ENCODE measurements around the gene ASPDH.

Gene ASPDH

GRCh38 chr19:50496189-50497021, 17.3 kb downstream of the ASPDH start:
- no peak for DNase-seq (ENCODE audit: low read depth)
- H3K4me3 ChIP-seq (ENCODE audit: low read depth, low read length): no peak overlapping the region
- TF ChIP-seq, protein P1, sequence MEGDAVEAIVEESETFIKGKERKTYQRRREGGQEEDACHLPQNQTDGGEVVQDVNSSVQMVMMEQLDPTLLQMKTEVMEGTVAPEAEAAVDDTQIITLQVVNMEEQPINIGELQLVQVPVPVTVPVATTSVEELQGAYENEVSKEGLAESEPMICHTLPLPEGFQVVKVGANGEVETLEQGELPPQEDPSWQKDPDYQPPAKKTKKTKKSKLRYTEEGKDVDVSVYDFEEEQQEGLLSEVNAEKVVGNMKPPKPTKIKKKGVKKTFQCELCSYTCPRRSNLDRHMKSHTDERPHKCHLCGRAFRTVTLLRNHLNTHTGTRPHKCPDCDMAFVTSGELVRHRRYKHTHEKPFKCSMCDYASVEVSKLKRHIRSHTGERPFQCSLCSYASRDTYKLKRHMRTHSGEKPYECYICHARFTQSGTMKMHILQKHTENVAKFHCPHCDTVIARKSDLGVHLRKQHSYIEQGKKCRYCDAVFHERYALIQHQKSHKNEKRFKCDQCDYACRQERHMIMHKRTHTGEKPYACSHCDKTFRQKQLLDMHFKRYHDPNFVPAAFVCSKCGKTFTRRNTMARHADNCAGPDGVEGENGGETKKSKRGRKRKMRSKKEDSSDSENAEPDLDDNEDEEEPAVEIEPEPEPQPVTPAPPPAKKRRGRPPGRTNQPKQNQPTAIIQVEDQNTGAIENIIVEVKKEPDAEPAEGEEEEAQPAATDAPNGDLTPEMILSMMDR (IDR thresholded peaks at IDR 0.05; ENCODE audit: low read depth, low read length, missing control alignments): no peak

GRCh38 chr19:50495020-50495531, 18.6 kb downstream of the ASPDH start:
- TF ChIP-seq, protein P1 (IDR thresholded peaks at IDR 0.05; ENCODE audit: low read depth, low read length, missing control alignments): no peak
- DNase-seq (ENCODE audit: low read depth): no peak
- no peak overlapping the region for H3K4me3 ChIP-seq (ENCODE audit: low read depth, low read length)

- TF ChIP-seq, protein P1 (IDR thresholded peaks at IDR 0.05; ENCODE audit: low read depth, low read length, missing control alignments): no peak
- H3K4me3 ChIP-seq (ENCODE audit: low read depth, low read length): no peak overlapping the region
- no peak for DNase-seq (ENCODE audit: low read depth)
Measured at GRCh38 chr19:50494186-50495019, 19.3 kb downstream of the ASPDH start.

DNA sequence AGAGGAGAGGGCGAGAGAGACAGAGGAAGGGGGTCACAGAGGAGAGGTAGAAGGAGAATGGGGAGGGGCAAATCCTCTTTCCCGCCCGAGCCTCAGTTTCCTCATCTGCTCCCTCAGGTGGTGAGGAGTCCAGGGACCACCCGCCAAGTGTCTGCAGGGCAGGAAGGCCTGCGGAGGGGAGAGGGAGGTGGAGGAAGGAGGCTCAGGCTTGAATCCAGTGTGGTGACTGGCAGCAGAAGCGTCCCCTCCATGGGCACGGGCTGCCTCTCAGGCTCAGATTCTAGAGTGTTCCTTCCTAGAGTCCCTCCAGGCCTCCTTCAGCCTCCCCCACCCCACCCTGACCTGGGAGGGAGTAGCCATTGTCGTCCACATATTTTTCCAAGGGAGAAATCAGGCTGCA, 20.5 kb downstream of the ASPDH start:
- no peak for DNase-seq (ENCODE audit: low read depth)
- TF ChIP-seq, protein P1 (IDR thresholded peaks at IDR 0.05; ENCODE audit: low read depth, low read length, missing control alignments): no peak
- H3K4me3 ChIP-seq (ENCODE audit: low read depth, low read length): no peak overlapping the region

DNA sequence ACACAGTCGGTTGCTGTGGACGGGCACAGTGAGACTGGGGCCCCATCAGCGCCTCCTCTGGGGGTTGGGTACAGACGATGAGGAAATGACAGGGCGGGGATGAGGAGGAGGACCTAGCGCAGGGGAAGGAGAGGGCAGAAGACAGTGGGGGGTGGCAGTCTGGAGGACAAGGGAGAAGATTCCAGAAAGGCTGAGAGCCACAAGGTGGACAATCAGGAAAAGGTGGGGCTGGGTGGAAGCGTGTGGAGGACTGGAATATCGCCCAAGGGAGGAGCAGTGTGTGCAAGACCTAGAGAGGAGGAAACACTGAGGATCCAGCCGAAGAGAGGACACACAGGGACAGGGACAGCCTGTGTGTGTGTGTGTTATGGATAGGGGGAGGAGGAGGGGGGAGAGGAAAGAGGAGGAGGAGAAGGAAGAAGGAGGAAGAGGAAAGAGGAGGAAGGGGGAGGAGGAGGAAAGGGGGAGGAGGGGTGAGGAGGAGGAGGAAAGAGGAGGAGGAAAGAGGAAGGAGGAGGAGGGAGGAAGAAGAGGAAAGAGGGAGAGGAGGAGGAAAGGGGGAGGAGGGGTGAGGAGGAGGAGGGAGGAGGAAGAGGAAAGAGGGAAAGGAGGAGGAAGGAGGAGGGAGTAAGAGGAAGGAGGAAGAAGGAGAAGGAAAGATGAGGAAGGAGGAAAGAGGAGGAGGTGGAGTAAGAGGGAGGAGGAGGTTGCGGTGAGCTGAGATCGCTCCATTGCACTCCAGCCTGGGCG, 21.2 kb downstream of the ASPDH start:
- no peak overlapping the region for H3K4me3 ChIP-seq (ENCODE audit: low read depth, low read length)
- TF ChIP-seq, protein P1 (IDR thresholded peaks at IDR 0.05; ENCODE audit: low read depth, low read length, missing control alignments): no peak
- DNase-seq (ENCODE audit: low read depth): no peak

GRCh38 chr19:50490991-50491472, 22.7 kb downstream of the ASPDH start:
- TF ChIP-seq, protein P1 (IDR thresholded peaks at IDR 0.05; ENCODE audit: low read depth, low read length, missing control alignments): no peak
- DNase-seq (ENCODE audit: low read depth): no peak
- no peak overlapping the region for H3K4me3 ChIP-seq (ENCODE audit: low read depth, low read length)
